H1 (cell line): ENCODE measurements around the gene S100A10.

Source experiments
- BACH1 ChIP-seq: IDR thresholded peaks from 2 replicates; pipeline ENCODE4 v1.6.1; 2012; ENCODE audit warnings: low read length, improper control_type of control experiment
- CHD2 ChIP-seq: IDR thresholded peaks from 2 replicates; pipeline ENCODE4 v1.6.1; 2012; ENCODE audit warnings: low read length, improper control_type of control experiment
- EZH2 ChIP-seq: fragments of 200-600 bp; sonication (generic); IDR thresholded peaks from 2 replicates; pipeline ENCODE4 v1.7.1; 2012; ENCODE audit warnings: low read depth, mild to moderate bottlenecking, moderate library complexity, low read length, inconsistent platforms; ENCODE audit not compliant: severe bottlenecking
- TF ChIP-seq, protein P1 (sequence below), 3 experiments: IDR thresholded peaks; 1 replicate in 2 of 3; 2 replicates in 1 of 3; pipeline versions ENCODE4 v1.5.1 to v1.6.1; 2011; ENCODE audit warnings: low read length in 3 of 3, mild to moderate bottlenecking in 3 of 3, inconsistent platforms in 2 of 3, low read depth in 1 of 3, moderate library complexity in 1 of 3; ENCODE audit not compliant: insufficient read depth in 1 of 3; ENCODE audit errors: control extremely low read depth in 1 of 3

DNA sequence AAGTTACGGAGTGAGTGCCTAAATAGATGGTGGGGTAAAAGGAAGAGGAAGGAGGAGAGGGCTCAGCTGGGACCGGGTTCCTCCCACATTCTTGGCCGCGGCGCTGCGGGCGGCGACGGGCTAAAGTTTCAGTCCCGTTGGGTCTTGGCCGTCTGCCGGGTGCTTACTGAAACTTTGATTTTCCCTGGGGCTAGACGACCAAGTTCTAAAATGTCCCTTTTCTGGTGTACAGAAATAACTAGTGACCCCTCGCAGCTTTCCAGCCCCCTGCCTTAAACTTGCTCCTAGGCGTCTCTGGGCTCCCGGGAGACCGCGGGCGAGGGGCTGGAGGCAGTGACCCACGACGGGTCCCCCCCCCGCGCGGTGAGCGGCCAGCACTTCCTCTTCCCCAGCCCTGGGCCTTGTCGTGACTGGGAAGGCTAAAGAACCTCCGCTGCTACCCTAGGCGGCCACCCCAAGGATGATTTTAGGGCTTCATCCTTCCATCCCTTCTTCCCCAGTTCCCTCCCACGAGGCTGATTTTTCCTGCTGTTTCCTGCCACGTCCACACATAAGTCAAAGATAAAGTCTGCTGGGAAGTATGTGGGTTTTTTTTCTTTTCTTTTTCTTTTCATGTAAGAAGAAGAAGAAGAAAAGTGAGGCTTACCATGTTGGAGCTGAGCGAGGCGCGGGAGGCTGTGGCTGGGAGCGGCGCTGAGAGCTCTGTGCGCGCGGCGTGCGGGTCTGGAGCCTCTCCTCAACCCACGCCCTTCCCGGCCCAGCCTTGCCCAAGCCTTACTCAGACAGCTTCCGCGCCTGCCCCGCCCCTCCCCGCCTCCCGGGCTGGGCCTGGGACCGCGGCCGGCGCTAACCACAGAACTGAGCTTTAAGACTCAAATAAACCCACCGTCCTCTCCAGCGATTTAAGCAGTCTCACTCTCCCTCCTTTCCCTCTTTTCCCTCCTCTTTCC lies 42.9 kb upstream of the S100A10 start, which contains the start of gene S100A11:
- TF ChIP-seq, protein P1, sequence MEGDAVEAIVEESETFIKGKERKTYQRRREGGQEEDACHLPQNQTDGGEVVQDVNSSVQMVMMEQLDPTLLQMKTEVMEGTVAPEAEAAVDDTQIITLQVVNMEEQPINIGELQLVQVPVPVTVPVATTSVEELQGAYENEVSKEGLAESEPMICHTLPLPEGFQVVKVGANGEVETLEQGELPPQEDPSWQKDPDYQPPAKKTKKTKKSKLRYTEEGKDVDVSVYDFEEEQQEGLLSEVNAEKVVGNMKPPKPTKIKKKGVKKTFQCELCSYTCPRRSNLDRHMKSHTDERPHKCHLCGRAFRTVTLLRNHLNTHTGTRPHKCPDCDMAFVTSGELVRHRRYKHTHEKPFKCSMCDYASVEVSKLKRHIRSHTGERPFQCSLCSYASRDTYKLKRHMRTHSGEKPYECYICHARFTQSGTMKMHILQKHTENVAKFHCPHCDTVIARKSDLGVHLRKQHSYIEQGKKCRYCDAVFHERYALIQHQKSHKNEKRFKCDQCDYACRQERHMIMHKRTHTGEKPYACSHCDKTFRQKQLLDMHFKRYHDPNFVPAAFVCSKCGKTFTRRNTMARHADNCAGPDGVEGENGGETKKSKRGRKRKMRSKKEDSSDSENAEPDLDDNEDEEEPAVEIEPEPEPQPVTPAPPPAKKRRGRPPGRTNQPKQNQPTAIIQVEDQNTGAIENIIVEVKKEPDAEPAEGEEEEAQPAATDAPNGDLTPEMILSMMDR (IDR thresholded peaks at IDR 0.05; ENCODE audit: control extremely low read depth in 1 of 3, insufficient read depth in 1 of 3, low read depth in 1 of 3, low read length in 3 of 3), result no peak
- TF ChIP-seq CHD2 (no peak), EZH2 (no peak), BACH1 (no peak)
